NCI-H2196 treated with DMSO at 0.1 percent for 48 hours (cell line): ENCODE results near the gene SEMA3F.

Source experiments
- DNase-seq: peaks from one replicate; lab custom pipeline; 2025; ENCODE audit not compliant: unreplicated experiment; lab: John Stamatoyannopoulos, UW

The SEMA3F gene

GRCh38 chr3:50155491-50155878, 361 bp downstream of the SEMA3F start:
- DNase-seq, result no peak

GRCh38 chr3:50155891-50156290, 767 bp downstream of the SEMA3F start:
- no peak for DNase-seq

- no peak for DNase-seq
Measured at GRCh38 chr3:50156549-50157493, 1.7 kb downstream of the SEMA3F start.

- DNase-seq, result no peak
Measured at GRCh38 chr3:50157827-50158529, 2.9 kb downstream of the SEMA3F start.

GRCh38 chr3:50158530-50159146, 3.5 kb downstream of the SEMA3F start:
- no peak for DNase-seq

- DNase-seq, result no peak
Measured at GRCh38 chr3:50160561-50160983, 5.4 kb downstream of the SEMA3F start.

GRCh38 chr3:50161320-50161719, 6.2 kb downstream of the SEMA3F start:
- no peak for DNase-seq

GRCh38 chr3:50162034-50162883, 7.1 kb downstream of the SEMA3F start:
- DNase-seq, result no peak

GRCh38 chr3:50163572-50164455, 8.7 kb downstream of the SEMA3F start:
- DNase-seq, result no peak

GRCh38 chr3:50164481-50164880, 9.4 kb downstream of the SEMA3F start:
- DNase-seq, result no peak

- no peak for DNase-seq
Measured at GRCh38 chr3:50164984-50165909, 10.1 kb downstream of the SEMA3F start.

GRCh38 chr3:50165910-50166538, 10.9 kb downstream of the SEMA3F start:
- DNase-seq, result no peak

- no peak for DNase-seq
Measured at GRCh38 chr3:50166620-50167019, 11.5 kb downstream of the SEMA3F start.

- DNase-seq, result no peak
Measured at GRCh38 chr3:50167069-50167840, 12.1 kb downstream of the SEMA3F start.

- DNase-seq, result no peak
Measured at GRCh38 chr3:50167841-50168209, 12.7 kb downstream of the SEMA3F start.

GRCh38 chr3:50168388-50168787, 13.3 kb downstream of the SEMA3F start:
- no peak for DNase-seq

- no peak for DNase-seq
Measured at GRCh38 chr3:50168791-50169190, 13.7 kb downstream of the SEMA3F start.
